IMR-90 (cell line): ENCODE results near the gene ELOVL5. TPM values are rescaled to one million over a fixed set of nuclear protein-coding genes. Genes with fewer than 3 reads are reported as not detected.

Experiments used
- ATAC-seq: fragments of 200-7000 bp; cut with Tn5 transposase; 2 replicates; pipeline ENCODE4 v1.9.1; 2020; ENCODE audit warnings: low read depth, mild to moderate bottlenecking, moderate library complexity
- BruUV-seq: library from RNA; stranded (reverse); fragments of 400-500 nt; replicated peaks from 2 replicates; lab custom pipeline; 2021; lab: Mats Ljungman, UMichigan
- CTCF ChIA-PET: fragments of 300-600 bp; formaldehyde crosslinking; extraction: SDS; loops from one replicate; lab custom pipeline; 2021; ENCODE audit warnings: antibody characterized with exemption; lab: Yijun Ruan, JAX
- POLR2A ChIA-PET: fragments of 300-600 bp; sonication (Branson Sonifier 250); formaldehyde crosslinking; loops from one replicate; lab custom pipeline; 2022; ENCODE audit warnings: antibody characterized with exemption; ENCODE audit not compliant: unreplicated experiment; lab: Charles Lee
- DNase-seq: peaks from one replicate; pipeline ENCODE4 v3.0.0; 2013
- H2AFZ ChIP-seq: replicated peaks from 2 replicates; pipeline ENCODE3; 2013; ENCODE audit warnings: low read length, mild to moderate bottlenecking; ENCODE audit not compliant: poor library complexity
- H2AK5ac ChIP-seq: 2 replicates; pipeline ENCODE4 v1.6.1; 2013; ENCODE audit warnings: low read depth, low read length, inconsistent platforms
- H2AK9ac ChIP-seq: replicated peaks from 2 replicates; pipeline ENCODE3; 2013; ENCODE audit warnings: mild to moderate bottlenecking, low read depth, low read length, moderate library complexity; ENCODE audit not compliant: poor library complexity
- H2BK120ac ChIP-seq: 2 replicates; pipeline ENCODE4 v1.6.1; 2013; ENCODE audit warnings: low read depth, low read length, inconsistent platforms
- H2BK15ac ChIP-seq: 3 replicates; pipeline ENCODE4 v1.6.1; 2013; ENCODE audit warnings: low read depth, low read length, inconsistent platforms
- H2BK20ac ChIP-seq: 2 replicates; pipeline ENCODE4 v1.6.1; 2013; ENCODE audit warnings: low read depth, mild to moderate bottlenecking, inconsistent platforms, low read length, moderate library complexity
- H2BK5ac ChIP-seq: 2 replicates; pipeline ENCODE4 v1.6.1; 2013; ENCODE audit warnings: mild to moderate bottlenecking, low read depth, low read length, inconsistent platforms; ENCODE audit not compliant: poor library complexity, severe bottlenecking
- H3K14ac ChIP-seq: replicated peaks from 2 replicates; pipeline ENCODE4 v1.6.1; 2013; ENCODE audit warnings: low read depth, low read length, inconsistent platforms
- H3K18ac ChIP-seq: 2 replicates; pipeline ENCODE4 v1.6.1; 2013; ENCODE audit warnings: low read depth, low read length, control low read depth
- H3K23ac ChIP-seq: 2 replicates; pipeline ENCODE4 v1.6.1; 2013; ENCODE audit warnings: low read depth, low read length, inconsistent platforms
- H3K27ac ChIP-seq: 2 replicates; pipeline ENCODE4 v1.5.1; 2013; ENCODE audit warnings: mild to moderate bottlenecking, control low read depth, low read length; ENCODE audit not compliant: insufficient read depth
- H3K27me3 ChIP-seq: 2 replicates; pipeline ENCODE4 v1.6.1; 2013; ENCODE audit warnings: low read length; ENCODE audit not compliant: control insufficient read depth, insufficient read depth
- H3K36me3 ChIP-seq: 2 replicates; pipeline ENCODE4 v1.6.1; 2013; ENCODE audit warnings: low read length, mixed read lengths; ENCODE audit not compliant: control insufficient read depth, insufficient read depth
- H3K4ac ChIP-seq: 2 replicates; pipeline ENCODE4 v1.6.1; 2013; ENCODE audit warnings: low read depth, low read length, inconsistent platforms
- H3K4me1 ChIP-seq: 2 replicates; pipeline ENCODE4 v1.6.1; 2013; ENCODE audit warnings: low read length, mixed read lengths; ENCODE audit not compliant: control insufficient read depth, insufficient read depth
- H3K4me2 ChIP-seq: 2 replicates; pipeline ENCODE4 v1.6.1; 2013; ENCODE audit warnings: low read depth, mild to moderate bottlenecking, control low read depth, low read length, moderate library complexity
- H3K4me3 ChIP-seq: 2 replicates; pipeline ENCODE4 v1.5.1; 2013; ENCODE audit warnings: low read depth, mild to moderate bottlenecking, control low read depth, low read length, moderate library complexity; ENCODE audit not compliant: insufficient read depth
- H3K56ac ChIP-seq: 2 replicates; pipeline ENCODE4 v1.6.1; 2013; ENCODE audit warnings: low read length, inconsistent platforms; ENCODE audit not compliant: insufficient read depth; ENCODE audit errors: extremely low read depth
- H3K79me1 ChIP-seq, 2 experiments: 2 replicates each; pipeline ENCODE4 v1.6.1; 2013; ENCODE audit warnings: low read length in 2 of 2, inconsistent platforms in 1 of 2, low read depth in 1 of 2
- H3K9ac ChIP-seq: 2 replicates; pipeline ENCODE4 v1.6.1; 2013; ENCODE audit warnings: low read depth, low read length, control low read depth
- H3K9me1 ChIP-seq: 2 replicates; pipeline ENCODE4 v1.6.1; 2013; ENCODE audit warnings: low read length, inconsistent platforms; ENCODE audit not compliant: insufficient read depth
- H3K9me3 ChIP-seq: 2 replicates; pipeline ENCODE4 v1.6.1; 2013; ENCODE audit warnings: low read length; ENCODE audit not compliant: control insufficient read depth, insufficient read depth
- H4K20me1 ChIP-seq: 2 replicates; pipeline ENCODE4 v1.6.1; 2013; ENCODE audit warnings: low read length, inconsistent platforms; ENCODE audit not compliant: insufficient read depth
- H4K5ac ChIP-seq: 2 replicates; pipeline ENCODE4 v1.6.1; 2013; ENCODE audit warnings: mild to moderate bottlenecking, low read depth, low read length, control low read depth
- H4K8ac ChIP-seq, 2 experiments: 2 replicates each; pipeline ENCODE4 v1.6.1; 2013; ENCODE audit warnings: low read depth in 2 of 2, low read length in 2 of 2, control low read depth in 1 of 2, inconsistent platforms in 1 of 2
- H4K91ac ChIP-seq: 2 replicates; pipeline ENCODE4 v1.6.1; 2013; ENCODE audit warnings: low read depth, low read length, inconsistent platforms; ENCODE audit not compliant: insufficient read depth
- BHLHE40 ChIP-seq: fragments of 150-350 bp; IDR thresholded peaks from 2 replicates; pipeline ENCODE4 v1.6.1; 2016; ENCODE audit warnings: mild to moderate bottlenecking, low read depth, low read length
- CEBPB ChIP-seq: IDR thresholded peaks from 2 replicates; pipeline ENCODE4 v1.6.1; 2012; ENCODE audit warnings: low read depth, low read length, improper control_type of control experiment
- CHD1 ChIP-seq: IDR thresholded peaks from 2 replicates; pipeline ENCODE4 v1.6.1; 2012; ENCODE audit warnings: low read depth, low read length, improper control_type of control experiment
- ELK1 ChIP-seq: fragments of 150-350 bp; IDR thresholded peaks from 2 replicates; pipeline ENCODE4 v1.6.1; 2016; ENCODE audit warnings: low read depth, mild to moderate bottlenecking, low read length, moderate library complexity, borderline replicate concordance
- FOS ChIP-seq: fragments of 150-350 bp; IDR thresholded peaks from 2 replicates; pipeline ENCODE4 v1.6.1; 2016; ENCODE audit warnings: low read depth, low read length
- MAFK ChIP-seq: IDR thresholded peaks from 2 replicates; pipeline ENCODE4 v1.6.1; 2012; ENCODE audit warnings: low read depth, low read length, improper control_type of control experiment
- MAZ ChIP-seq: IDR thresholded peaks from 2 replicates; pipeline ENCODE4 v1.6.1; 2012; ENCODE audit warnings: low read depth, mild to moderate bottlenecking, low read length, improper control_type of control experiment, moderate library complexity, borderline replicate concordance
- MXI1 ChIP-seq: IDR thresholded peaks from 2 replicates; pipeline ENCODE4 v1.6.1; 2012; ENCODE audit warnings: low read depth, mild to moderate bottlenecking, low read length, moderate library complexity, borderline replicate concordance
- NFE2L2 ChIP-seq: fragments of 150-350 bp; IDR thresholded peaks from 2 replicates; pipeline ENCODE4 v1.6.1; 2016; ENCODE audit warnings: low read depth, mild to moderate bottlenecking, low read length
- POLR2A ChIP-seq: IDR thresholded peaks from 2 replicates; pipeline ENCODE4 v1.6.1; 2012; ENCODE audit warnings: mild to moderate bottlenecking, low read depth, low read length
- RAD21 ChIP-seq: IDR thresholded peaks from 2 replicates; pipeline ENCODE4 v1.6.1; 2012; ENCODE audit warnings: low read length, improper control_type of control experiment
- RCOR1 ChIP-seq: IDR thresholded peaks from 2 replicates; pipeline ENCODE4 v1.6.1; 2012; ENCODE audit warnings: mild to moderate bottlenecking, low read length, improper control_type of control experiment; ENCODE audit not compliant: insufficient replicate concordance
- RFX5 ChIP-seq: IDR thresholded peaks from 2 replicates; pipeline ENCODE4 v1.8.0; 2012; ENCODE audit warnings: low read depth, mild to moderate bottlenecking, low read length, moderate library complexity
- SMC3 ChIP-seq: fragments of 150-350 bp; IDR thresholded peaks from 2 replicates; pipeline ENCODE4 v1.6.1; 2016; ENCODE audit warnings: low read depth, mild to moderate bottlenecking, antibody characterized with exemption, low read length, moderate library complexity
- WGBS, 2 experiments: methylation state at CpG; one replicate each; pipeline versions ENCODE4 v1.1.5 to v1.1.7; 2013; ENCODE audit warnings: missing lambda C conversion rate in 2 of 2; ENCODE audit not compliant: insufficient read length in 1 of 2; ENCODE audit errors: extremely low coverage in 2 of 2; 5-methylcytosine and 5-hydroxymethylcytosine counted together
- dilution Hi-C: fragments of 300-500 bp; cut with HindIII; formaldehyde crosslinking; loops from one replicate; pipeline ENCODE4 v1.14.3; 2018; ENCODE audit warnings: low sequenced_read_pairs; ENCODE audit not compliant: unreplicated experiment
- in situ Hi-C: fragments of 300-500 bp; cut with MboI; formaldehyde crosslinking; loops from 3 replicates; pipeline ENCODE4 v1.14.3; 2019; ENCODE audit warnings: low sequenced_read_pairs, inconsistent platforms, mixed read lengths
- intact Hi-C: fragments of 100-400 bp; cut with micrococcal nuclease; formaldehyde crosslinking; loops from 2 replicates; pipeline ENCODE4 v1.10.0; 2022
- polyA plus RNA-seq, 3 experiments: library from polyadenylated mRNA; depleted of rRNA; stranded (reverse); fragments of >200 nt; gene quantifications; 2 replicates each; pipeline ENCODE4 v1.2.3, GENCODE V29; 2012; ENCODE audit warnings: low replicate concordance in 1 of 3
- total RNA-seq: library from RNA; depleted of rRNA; stranded (reverse); fragments of >200 nt; gene quantifications from 2 replicates; pipeline ENCODE4 v1.2.3, GENCODE V29; 2012
- TF ChIP-seq, protein P1 (sequence below): conservative IDR thresholded peaks from 2 replicates; pipeline ENCODE4 v1.5.1; 2012; ENCODE audit warnings: mild to moderate bottlenecking, low read depth, low read length, improper control_type of control experiment
- TF ChIP-seq, protein P2 (sequence below): fragments of 150-350 bp; IDR thresholded peaks from 2 replicates; pipeline ENCODE4 v1.6.1; 2017; ENCODE audit warnings: mild to moderate bottlenecking, antibody characterized with exemption, low read length, low read depth

ELOVL5 gene
- total and polyA plus RNA-seq, 2 of the 4 experiments (the other 2 are of a cell fraction), result 32.1 to 42.3 TPM

GRCh38 chr6:53338304-53338703, 10.4 kb downstream of the ELOVL5 start:
- Histone ChIP-seq H3K14ac (no peak overlapping the region), H2AFZ (no peak overlapping the region), H2AK5ac (no peak overlapping the region), H3K18ac (no peak overlapping the region), H3K56ac (no peak overlapping the region), H3K23ac (no peak overlapping the region), H4K5ac (no peak overlapping the region), H4K8ac (no peak overlapping the region), H3K9me1 (peaks cover 3% of the 10 kb centered on the region), H2AK9ac (no peak overlapping the region), H3K4me2 (no peak overlapping the region), H2BK120ac (no peak overlapping the region), H3K4ac (no peak overlapping the region), H2BK20ac (no peak overlapping the region), H3K36me3 (peaks cover 5% of the 10 kb centered on the region), H2BK5ac (no peak overlapping the region), H3K79me1 (peaks cover 42 to 90% of the 10 kb centered on the region in 2 experiments), H3K9me3 (no peaks in the 10 kb centered on the region), H3K27me3 (no peaks in the 10 kb centered on the region), H3K4me1 (no peaks in the 10 kb centered on the region), H3K4me3 (no peak overlapping the region), H3K9ac (no peak overlapping the region), H4K20me1 (peaks cover 51% of the 10 kb centered on the region), H3K27ac (no peak overlapping the region), H2BK15ac (no peak overlapping the region), H4K91ac (no peak overlapping the region)
- in situ Hi-C loops, result no loop called here
- ChIA-PET CTCF (no interaction called here), POLR2A (no interaction called here)
- intact Hi-C loops, result no loop called here
- WGBS, 2 experiments, result no CpG with 5 or more reads among the region's 1 CpG
- DNase-seq (no peak), ATAC-seq (no peak)
- BruUV-seq, result no TSS peak
- TF ChIP-seq RAD21 (no peak), MAZ (no peak), RFX5 (no peak), ELK1 (no peak), POLR2A (no peak), CHD1 (no peak), RCOR1 (no peak), FOS (no peak), MAFK (no peak), CEBPB (no peak), MXI1 (no peak), SMC3 (no peak), BHLHE40 (no peak), NFE2L2 (no peak)
- TF ChIP-seq, protein P1, sequence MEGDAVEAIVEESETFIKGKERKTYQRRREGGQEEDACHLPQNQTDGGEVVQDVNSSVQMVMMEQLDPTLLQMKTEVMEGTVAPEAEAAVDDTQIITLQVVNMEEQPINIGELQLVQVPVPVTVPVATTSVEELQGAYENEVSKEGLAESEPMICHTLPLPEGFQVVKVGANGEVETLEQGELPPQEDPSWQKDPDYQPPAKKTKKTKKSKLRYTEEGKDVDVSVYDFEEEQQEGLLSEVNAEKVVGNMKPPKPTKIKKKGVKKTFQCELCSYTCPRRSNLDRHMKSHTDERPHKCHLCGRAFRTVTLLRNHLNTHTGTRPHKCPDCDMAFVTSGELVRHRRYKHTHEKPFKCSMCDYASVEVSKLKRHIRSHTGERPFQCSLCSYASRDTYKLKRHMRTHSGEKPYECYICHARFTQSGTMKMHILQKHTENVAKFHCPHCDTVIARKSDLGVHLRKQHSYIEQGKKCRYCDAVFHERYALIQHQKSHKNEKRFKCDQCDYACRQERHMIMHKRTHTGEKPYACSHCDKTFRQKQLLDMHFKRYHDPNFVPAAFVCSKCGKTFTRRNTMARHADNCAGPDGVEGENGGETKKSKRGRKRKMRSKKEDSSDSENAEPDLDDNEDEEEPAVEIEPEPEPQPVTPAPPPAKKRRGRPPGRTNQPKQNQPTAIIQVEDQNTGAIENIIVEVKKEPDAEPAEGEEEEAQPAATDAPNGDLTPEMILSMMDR, result no peak
- TF ChIP-seq, protein P2, sequence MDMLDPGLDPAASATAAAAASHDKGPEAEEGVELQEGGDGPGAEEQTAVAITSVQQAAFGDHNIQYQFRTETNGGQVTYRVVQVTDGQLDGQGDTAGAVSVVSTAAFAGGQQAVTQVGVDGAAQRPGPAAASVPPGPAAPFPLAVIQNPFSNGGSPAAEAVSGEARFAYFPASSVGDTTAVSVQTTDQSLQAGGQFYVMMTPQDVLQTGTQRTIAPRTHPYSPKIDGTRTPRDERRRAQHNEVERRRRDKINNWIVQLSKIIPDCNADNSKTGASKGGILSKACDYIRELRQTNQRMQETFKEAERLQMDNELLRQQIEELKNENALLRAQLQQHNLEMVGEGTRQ, result no peak
- dilution Hi-C loops, result no loop called here
